ENCODE results near the gene TRMT44.

DNA sequence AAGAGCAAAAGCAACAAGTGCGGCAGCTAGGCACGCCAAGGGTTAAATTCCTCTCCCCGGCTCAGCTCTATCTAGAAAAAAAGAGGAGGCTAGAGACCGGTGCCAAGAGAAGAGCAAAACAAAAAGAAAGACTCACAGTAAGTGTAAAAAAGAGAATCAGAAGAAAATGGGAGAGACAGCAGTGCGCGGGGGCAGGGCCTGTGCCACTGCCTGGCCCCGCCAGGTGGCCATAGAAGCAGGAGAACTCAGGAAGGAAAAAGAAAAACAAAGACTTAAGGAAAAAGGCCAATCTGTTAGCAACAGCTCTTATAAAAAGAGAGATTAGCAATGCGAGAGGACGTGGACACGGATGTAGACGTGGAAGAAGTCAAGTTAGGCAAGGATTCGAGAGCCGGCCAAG is 3.3 kb upstream of the TRMT44 start:
- TF ChIP-seq, protein P1, sequence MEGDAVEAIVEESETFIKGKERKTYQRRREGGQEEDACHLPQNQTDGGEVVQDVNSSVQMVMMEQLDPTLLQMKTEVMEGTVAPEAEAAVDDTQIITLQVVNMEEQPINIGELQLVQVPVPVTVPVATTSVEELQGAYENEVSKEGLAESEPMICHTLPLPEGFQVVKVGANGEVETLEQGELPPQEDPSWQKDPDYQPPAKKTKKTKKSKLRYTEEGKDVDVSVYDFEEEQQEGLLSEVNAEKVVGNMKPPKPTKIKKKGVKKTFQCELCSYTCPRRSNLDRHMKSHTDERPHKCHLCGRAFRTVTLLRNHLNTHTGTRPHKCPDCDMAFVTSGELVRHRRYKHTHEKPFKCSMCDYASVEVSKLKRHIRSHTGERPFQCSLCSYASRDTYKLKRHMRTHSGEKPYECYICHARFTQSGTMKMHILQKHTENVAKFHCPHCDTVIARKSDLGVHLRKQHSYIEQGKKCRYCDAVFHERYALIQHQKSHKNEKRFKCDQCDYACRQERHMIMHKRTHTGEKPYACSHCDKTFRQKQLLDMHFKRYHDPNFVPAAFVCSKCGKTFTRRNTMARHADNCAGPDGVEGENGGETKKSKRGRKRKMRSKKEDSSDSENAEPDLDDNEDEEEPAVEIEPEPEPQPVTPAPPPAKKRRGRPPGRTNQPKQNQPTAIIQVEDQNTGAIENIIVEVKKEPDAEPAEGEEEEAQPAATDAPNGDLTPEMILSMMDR (IDR thresholded peaks at IDR 0.05), result no peak
- no peak for TF ChIP-seq EZH2 (IDR thresholded peaks at IDR 0.05; ENCODE audit: borderline replicate concordance, insufficient read depth, low read depth, low read length, poor library complexity, severe bottlenecking)
